ENCODE results near the gene P2RX3. TPM values are rescaled to one million over a fixed set of nuclear protein-coding genes. Genes with fewer than 3 reads are reported as not detected.

P2RX3 gene
- total RNA-seq, 2 donors from 2014 or later = not detected

GRCh38 chr11:57306940-57307565 is 31.1 kb upstream of the P2RX3 start:
- peaks cover 4 to 9% of the 10 kb centered on the region in 2 donors for H3K36me3 Mint-ChIP-seq
- DNase-seq (ENCODE audit: low spot score in 2 of 2) (no peak), ATAC-seq (no peak)
- H3K27ac Mint-ChIP-seq = peak overlapping the region in 1 of 2 donors; percentile 62
- H3K9me3 Mint-ChIP-seq = no peaks in the 10 kb centered on the region

DNA sequence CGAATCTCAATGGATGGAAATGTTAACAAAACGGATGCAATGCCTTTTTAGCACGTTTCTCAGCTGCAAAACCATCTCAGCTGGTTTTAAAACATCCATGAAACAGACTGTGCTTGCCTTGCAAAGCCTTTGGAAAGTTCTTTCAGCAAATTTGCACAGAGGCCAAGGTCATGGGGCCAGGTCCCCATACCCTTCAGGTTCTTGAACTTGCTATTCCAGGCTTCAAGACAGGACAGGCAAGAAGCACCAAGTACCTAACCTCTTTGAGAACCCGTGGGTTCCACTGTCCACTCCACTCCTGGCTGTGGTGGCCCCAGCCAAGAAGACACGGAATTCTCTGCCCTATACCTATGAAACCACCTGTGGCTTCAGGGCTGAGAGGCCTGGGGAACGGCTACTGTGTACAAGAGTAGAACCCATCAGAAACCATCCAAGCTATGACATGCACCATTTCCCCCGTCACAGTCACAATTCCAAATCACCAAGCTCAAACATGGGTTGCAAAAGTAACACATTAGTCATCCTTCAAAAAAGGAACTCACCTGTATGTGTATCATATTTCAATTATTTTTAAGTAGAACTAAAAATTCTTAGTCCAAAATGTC is 30.4 kb upstream of the P2RX3 start:
- peaks cover 4 to 9% of the 10 kb centered on the region in 2 donors for H3K36me3 Mint-ChIP-seq
- H3K27ac Mint-ChIP-seq = peak overlapping the region in 1 of 2 donors; percentile 62
- ATAC-seq (no peak), DNase-seq (ENCODE audit: low spot score in 2 of 2) (no peak)
- H3K9me3 Mint-ChIP-seq = no peaks in the 10 kb centered on the region

- peaks cover 4 to 9% of the 10 kb centered on the region in 2 donors for H3K36me3 Mint-ChIP-seq
- H3K27ac Mint-ChIP-seq = peak overlapping the region; percentile 22 to 40
- DNase-seq (ENCODE audit: low spot score in 2 of 2) (no peak), ATAC-seq (no peak)
- no peaks in the 10 kb centered on the region for H3K9me3 Mint-ChIP-seq
Measured at GRCh38 chr11:57308426-57309060, 29.6 kb upstream of the P2RX3 start.

DNA sequence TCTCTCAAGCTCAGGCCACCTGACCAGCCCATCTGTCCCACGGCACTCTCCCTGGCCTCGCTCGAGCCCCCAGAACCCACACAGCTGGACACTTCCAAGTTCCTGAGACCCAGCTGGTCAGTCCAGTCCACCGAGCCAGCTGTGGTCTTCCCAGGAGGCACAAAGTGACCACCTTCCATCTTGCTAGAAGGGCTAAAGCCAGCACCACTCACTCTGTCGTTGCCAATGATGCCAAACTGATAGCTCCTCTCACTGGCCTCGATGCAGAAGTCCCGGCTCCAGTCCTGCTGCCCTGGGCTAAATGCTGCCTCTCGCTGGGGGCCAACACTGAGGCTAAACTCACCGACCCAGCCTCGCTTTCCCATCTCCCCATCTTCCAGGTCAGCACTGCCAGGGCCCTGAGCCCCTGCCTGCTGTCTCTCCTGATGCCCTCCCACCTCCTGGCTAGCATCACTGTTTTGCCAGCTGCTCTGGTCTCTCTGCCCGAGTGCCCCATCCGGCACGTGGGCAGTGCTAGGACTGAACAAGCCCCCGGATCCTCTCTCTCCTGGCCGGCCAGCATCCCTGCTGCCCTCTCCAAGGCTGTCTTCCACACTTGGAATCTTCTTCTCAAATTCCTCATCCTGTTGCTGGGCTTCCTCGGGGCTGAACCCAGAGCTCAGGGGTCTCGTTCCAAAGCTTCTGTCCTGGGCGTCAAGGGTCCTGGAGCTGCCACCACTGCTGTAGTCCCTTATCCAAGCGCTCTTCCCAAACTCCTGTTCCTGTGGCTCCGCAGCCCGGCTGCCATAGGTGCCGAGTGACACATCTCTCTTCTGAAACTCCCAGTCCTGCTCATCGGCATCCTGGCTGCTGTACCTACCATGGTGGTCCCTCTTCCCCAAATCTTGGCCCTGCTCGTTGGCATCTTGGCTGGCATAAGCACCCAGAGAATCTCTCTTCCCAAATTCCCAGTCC is 28.8 kb upstream of the P2RX3 start:
- Mint-ChIP-seq H3K36me3 (peaks cover 4 to 9% of the 10 kb centered on the region in 2 donors), H3K27ac (peak overlapping the region; percentile 22 to 40), H3K9me3 (no peaks in the 10 kb centered on the region)
- ATAC-seq = no peak
- DNase-seq (ENCODE audit: low spot score in 2 of 2) = no peak

DNA sequence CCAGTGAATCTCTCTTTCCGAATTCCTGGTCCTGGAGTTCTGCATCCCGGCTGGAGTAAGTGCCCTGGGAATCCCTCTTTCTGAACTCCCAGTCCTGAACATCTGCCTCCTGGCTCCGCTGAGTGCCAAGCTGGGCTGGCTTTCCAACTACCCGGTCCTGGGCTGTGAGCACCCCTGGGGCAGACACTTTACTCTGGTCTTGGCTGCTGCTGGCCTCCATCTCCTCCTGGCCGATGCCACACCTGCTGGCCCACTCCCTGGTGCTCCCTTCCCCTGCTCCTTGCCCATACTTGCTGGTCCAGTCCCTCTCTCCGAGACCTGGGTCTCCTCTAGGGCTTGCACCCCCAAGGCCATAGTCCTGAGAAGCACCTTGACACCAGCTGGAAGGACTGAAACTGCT is 28.1 kb upstream of the P2RX3 start:
- DNase-seq (ENCODE audit: low spot score in 2 of 2) = no peak
- Mint-ChIP-seq H3K27ac (peak overlapping the region; percentile 19 to 22), H3K36me3 (peaks cover 4 to 9% of the 10 kb centered on the region in 2 donors), H3K9me3 (no peaks in the 10 kb centered on the region)
- no peak for ATAC-seq

DNA sequence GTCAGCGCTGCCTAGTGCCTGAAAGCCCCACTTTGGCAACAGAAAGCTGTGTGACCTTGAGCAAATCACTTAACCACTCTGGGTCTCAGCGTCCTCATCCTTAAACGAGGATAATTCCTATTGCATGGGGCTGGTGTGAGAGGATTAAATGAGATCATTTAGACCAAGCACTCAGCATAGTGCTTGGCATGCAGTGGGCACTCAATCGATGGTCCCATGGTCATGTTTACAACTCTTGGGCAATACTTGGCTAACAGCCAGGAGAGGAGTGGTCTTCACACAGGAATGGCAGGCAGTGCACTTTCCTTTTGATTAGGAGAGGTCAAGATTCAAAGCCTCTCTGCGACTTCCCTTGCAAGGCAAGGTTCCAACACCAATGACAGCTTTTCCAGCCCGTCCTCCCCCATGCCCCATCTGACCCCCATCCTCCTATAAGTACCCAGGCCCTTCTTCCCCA is 27.5 kb upstream of the P2RX3 start:
- Mint-ChIP-seq H3K9me3 (no peaks in the 10 kb centered on the region), H3K27ac (no peak overlapping the region), H3K36me3 (peaks cover 4 to 9% of the 10 kb centered on the region in 2 donors)
- DNase-seq (ENCODE audit: low spot score in 2 of 2) = no peak
- ATAC-seq = no peak

- ATAC-seq = peak; percentile 98
- Mint-ChIP-seq H3K9me3 (no peaks in the 10 kb centered on the region), H3K36me3 (peaks cover 4 to 9% of the 10 kb centered on the region in 2 donors)
Measured at GRCh38 chr11:57311109-57311936, 26.8 kb upstream of the P2RX3 start.

DNA sequence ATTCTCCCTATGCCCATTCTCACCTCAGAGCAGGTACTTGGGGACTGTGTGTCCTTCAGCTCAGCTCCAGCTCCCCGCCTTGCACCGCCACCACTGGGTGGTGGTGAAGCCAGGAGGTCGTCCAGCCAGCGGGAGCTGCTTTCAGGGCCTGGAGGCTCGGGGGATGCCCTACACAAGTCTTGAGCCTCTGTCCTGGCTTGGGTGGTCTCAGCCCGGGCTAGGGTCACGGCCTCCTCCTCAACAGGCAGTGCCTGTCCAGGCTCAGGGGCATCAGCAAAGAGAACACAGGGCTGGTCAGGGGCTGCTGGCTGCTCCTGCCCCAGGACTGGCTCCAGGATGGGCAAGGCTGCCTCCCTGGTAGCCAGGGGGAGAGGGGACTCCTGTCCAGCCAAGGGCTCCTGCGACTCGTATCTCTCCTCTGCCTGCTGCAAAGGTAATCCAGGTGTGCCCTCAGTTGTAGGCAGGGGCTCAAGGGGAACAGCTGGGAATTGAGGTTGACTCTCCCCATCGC is 25.6 kb upstream of the P2RX3 start:
- ATAC-seq (no peak), DNase-seq (ENCODE audit: low spot score in 2 of 2) (no peak)
- no peak overlapping the region for H3K27ac Mint-ChIP-seq
- peaks cover 4 to 9% of the 10 kb centered on the region in 2 donors for H3K36me3 Mint-ChIP-seq
- no peaks in the 10 kb centered on the region for H3K9me3 Mint-ChIP-seq

More at GRCh38 chr11:57311109-57311936, 26.8 kb upstream of the P2RX3 start:
- no peak overlapping the region for H3K27ac Mint-ChIP-seq
- peak; percentile 70 to 72 for DNase-seq (ENCODE audit: low spot score in 2 of 2)

- H3K9me3 Mint-ChIP-seq = no peaks in the 10 kb centered on the region
- H3K27ac Mint-ChIP-seq = no peak overlapping the region
- DNase-seq (ENCODE audit: low spot score in 2 of 2) = no peak
- no peak for ATAC-seq
- peaks cover 4 to 9% of the 10 kb centered on the region in 2 donors for H3K36me3 Mint-ChIP-seq
Measured at GRCh38 chr11:57313071-57313787, 24.9 kb upstream of the P2RX3 start.

- ATAC-seq = no peak
- no peak overlapping the region for H3K27ac Mint-ChIP-seq
- H3K36me3 Mint-ChIP-seq = peaks cover 4 to 9% of the 10 kb centered on the region in 2 donors
- H3K9me3 Mint-ChIP-seq = no peaks in the 10 kb centered on the region
- no peak for DNase-seq (ENCODE audit: low spot score in 2 of 2)
Measured at GRCh38 chr11:57313788-57314135, 24.4 kb upstream of the P2RX3 start.

DNA sequence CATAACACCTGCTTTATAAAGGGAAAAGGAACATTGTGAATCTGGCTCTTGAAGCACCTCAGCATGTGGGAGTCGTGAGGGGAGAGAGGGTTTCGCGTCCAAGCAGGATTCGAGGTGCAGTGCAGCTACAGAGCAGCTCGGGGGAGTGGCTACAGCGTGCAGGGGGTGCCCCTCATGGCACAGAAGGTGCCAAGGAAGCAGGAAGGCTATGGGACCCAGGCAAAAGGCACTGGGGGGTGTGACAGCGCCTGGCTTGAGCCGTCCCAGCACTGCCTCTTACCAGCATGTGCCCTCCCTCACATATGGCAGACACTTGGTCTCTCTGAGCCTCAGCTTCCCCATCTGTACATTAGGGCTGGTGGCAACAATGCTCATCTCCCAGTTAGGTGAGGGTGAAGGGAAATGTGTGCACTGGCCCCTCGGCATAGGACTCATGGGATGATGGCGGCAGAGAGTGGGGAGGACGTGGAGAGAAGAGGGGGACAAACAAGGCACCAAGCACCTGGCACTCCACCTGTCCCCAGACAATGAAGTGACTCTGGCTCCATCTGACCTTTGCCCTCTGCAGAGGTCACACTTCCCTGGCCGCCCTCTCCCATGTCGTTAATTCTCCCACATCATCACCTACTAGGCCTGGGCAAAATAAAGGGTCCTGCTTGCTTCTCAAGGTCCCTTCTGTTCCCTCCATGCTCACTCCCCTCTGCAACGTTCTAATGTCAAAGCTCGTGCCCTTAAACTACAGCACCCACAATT is 23.8 kb upstream of the P2RX3 start:
- no peak for DNase-seq (ENCODE audit: low spot score in 2 of 2)
- ATAC-seq = no peak
- Mint-ChIP-seq H3K9me3 (no peaks in the 10 kb centered on the region), H3K36me3 (peaks cover 4 to 9% of the 10 kb centered on the region in 2 donors), H3K27ac (no peak overlapping the region)

DNA sequence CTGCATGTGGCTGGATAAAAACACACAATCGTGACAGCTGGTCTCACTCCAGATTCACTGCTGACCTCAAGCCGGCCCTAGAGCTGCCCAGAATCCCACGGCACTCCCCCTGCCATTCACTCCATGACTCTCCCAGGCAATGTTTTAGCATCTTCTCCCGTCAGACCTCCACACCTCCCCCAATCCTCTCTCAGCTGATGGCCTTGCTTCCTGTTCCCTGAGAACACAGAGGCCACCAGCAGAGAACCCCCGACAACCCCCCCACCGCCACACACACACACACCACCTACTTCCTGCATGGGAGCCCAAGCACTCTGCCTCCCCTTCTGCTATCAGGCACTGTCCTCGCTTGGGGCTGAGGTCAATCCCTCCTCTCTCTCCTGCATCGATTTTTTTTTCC is 22.7 kb upstream of the P2RX3 start:
- Mint-ChIP-seq H3K27ac (no peak overlapping the region), H3K36me3 (peaks cover 0 to 4% of the 10 kb centered on the region in 2 donors), H3K9me3 (no peaks in the 10 kb centered on the region)
- ATAC-seq (no peak), DNase-seq (ENCODE audit: low spot score in 2 of 2) (no peak)

GRCh38 chr11:57316017-57316416 is 22.1 kb upstream of the P2RX3 start:
- ATAC-seq = no peak
- Mint-ChIP-seq H3K27ac (no peak overlapping the region), H3K9me3 (no peaks in the 10 kb centered on the region), H3K36me3 (peaks cover 0 to 4% of the 10 kb centered on the region in 2 donors)
- no peak for DNase-seq (ENCODE audit: low spot score in 2 of 2)

- H3K9me3 Mint-ChIP-seq = no peaks in the 10 kb centered on the region
Measured at GRCh38 chr11:57318178-57318577, 20.0 kb upstream of the P2RX3 start.

More at GRCh38 chr11:57318178-57318577, 20.0 kb upstream of the P2RX3 start:
- Mint-ChIP-seq H3K27ac (no peak overlapping the region), H3K36me3 (no peaks in the 10 kb centered on the region)
- ATAC-seq = no peak
- DNase-seq (ENCODE audit: low spot score in 2 of 2) = no peak

Measured in activated naive CD4-positive, alpha-beta T cell treated with anti-CD3 and anti-CD28 coated beads, Interleukin-2, amount 50 U/mL, for 72 hours (primary cell).